Skin of body (tissue), 2 donors: Measurements from ENCODE around the gene DLG1. TPM values are rescaled to one million over a fixed set of nuclear protein-coding genes. Genes with fewer than 3 reads are reported as not detected.

ENCODE experiments used
- DNase-seq: peaks from one replicate; lab custom pipeline; 2025; lab: John Stamatoyannopoulos, UW
- total RNA-seq: library from RNA; depleted of rRNA; stranded (reverse); fragments of >200 nt; gene quantifications from one replicate; pipeline ENCODE4 v1.2.3, GENCODE V29; 2014

Gene DLG1
- total RNA-seq, 1 donor from 2014 or later, result 119 TPM

- no peak for DNase-seq
These were observed 50.1 kb downstream of the DLG1 start for GRCh38 chr3:197248341-197248740.

- DNase-seq, result no peak
These were observed 53.7 kb downstream of the DLG1 start for GRCh38 chr3:197244751-197245150.

- no peak for DNase-seq
These were observed 55.5 kb downstream of the DLG1 start for GRCh38 chr3:197242784-197243432.

GRCh38 chr3:197241173-197241572 is 57.2 kb downstream of the DLG1 start:
- DNase-seq, result no peak

- no peak for DNase-seq
These were observed 58.6 kb downstream of the DLG1 start for GRCh38 chr3:197239857-197240256.

- no peak for DNase-seq
These were observed 59.6 kb downstream of the DLG1 start for GRCh38 chr3:197238842-197239241.

GRCh38 chr3:197237897-197238296 is 60.5 kb downstream of the DLG1 start:
- no peak for DNase-seq

GRCh38 chr3:197236362-197236761 is 62.0 kb downstream of the DLG1 start:
- no peak for DNase-seq

GRCh38 chr3:197234947-197235914 is 63.2 kb downstream of the DLG1 start:
- no peak for DNase-seq

GRCh38 chr3:197231321-197231720 is 67.1 kb downstream of the DLG1 start:
- DNase-seq, result no peak

GRCh38 chr3:197229836-197230235 is 68.6 kb downstream of the DLG1 start:
- no peak for DNase-seq

GRCh38 chr3:197229178-197229577 is 69.2 kb downstream of the DLG1 start:
- no peak for DNase-seq

GRCh38 chr3:197227780-197228574 is 70.4 kb downstream of the DLG1 start:
- no peak for DNase-seq

GRCh38 chr3:197226179-197226578 is 72.2 kb downstream of the DLG1 start:
- DNase-seq, result no peak

GRCh38 chr3:197225579-197225978 is 72.8 kb downstream of the DLG1 start:
- no peak for DNase-seq

GRCh38 chr3:197224034-197224444 is 74.4 kb downstream of the DLG1 start:
- no peak for DNase-seq

GRCh38 chr3:197222937-197223370 is 75.5 kb downstream of the DLG1 start:
- DNase-seq, result no peak

GRCh38 chr3:197219619-197220018 is 78.8 kb downstream of the DLG1 start:
- DNase-seq, result no peak

GRCh38 chr3:197218210-197218609 is 80.2 kb downstream of the DLG1 start:
- no peak for DNase-seq

- no peak for DNase-seq
These were observed 81.5 kb downstream of the DLG1 start for GRCh38 chr3:197216914-197217313.

- peak; percentile 58 for DNase-seq
These were observed 82.1 kb downstream of the DLG1 start for GRCh38 chr3:197216169-197216860.
